ENCODE results near the gene USP34. TPM values are rescaled to one million over a fixed set of nuclear protein-coding genes. Genes with fewer than 3 reads are reported as not detected.

Gene USP34
- total and polyA plus RNA-seq, 9 of the 15 experiments (the other 6 are each of a cell fraction or from before 2014, with no cell fraction given) = 19.8 to 108 (median 67.8) TPM

- TF ChIP-seq HINFP (tag; conservative IDR thresholded peaks at IDR 0.05; ENCODE audit: low read depth) = no peak
- TF ChIP-seq ZNF431 (CRISPR knock-in tag; IDR thresholded peaks at IDR 0.05) = no peak
- TF ChIP-seq E2F8 (IDR thresholded peaks at IDR 0.05; ENCODE audit: low read depth, partially characterized antibody) = no peak
- no peak for TF ChIP-seq ZFP91 (CRISPR knock-in tag; IDR thresholded peaks at IDR 0.05)
- TF ChIP-seq IRF9 (tag; IDR thresholded peaks at IDR 0.05) = no peak
- no peak for TF ChIP-seq ZNF316 (IDR thresholded peaks at IDR 0.05)
- TF ChIP-seq ZFP1 (CRISPR knock-in tag; IDR thresholded peaks at IDR 0.05) = no peak
- TF ChIP-seq NCOR1 (IDR thresholded peaks at IDR 0.05) = no peak
- no peak for TF ChIP-seq CHD4 (IDR thresholded peaks at IDR 0.05; ENCODE audit: insufficient read depth, insufficient replicate concordance, low read depth, low read length, poor library complexity, severe bottlenecking)
- no peak for TF ChIP-seq SMAD4 (CRISPR knock-in tag; conservative IDR thresholded peaks at IDR 0.05)
- peak; percentile 48 for TF ChIP-seq RBFOX2 (IDR thresholded peaks at IDR 0.05; ENCODE audit: low read depth, low read length)
- TF ChIP-seq ZBTB33 (CRISPR knock-in tag; IDR thresholded peaks at IDR 0.05) = no peak
- TF ChIP-seq ZNF134 (CRISPR knock-in tag; conservative IDR thresholded peaks at IDR 0.05) = peak; percentile 65
- no peak for TF ChIP-seq ASH1L (IDR thresholded peaks at IDR 0.05; ENCODE audit: borderline replicate concordance, low read depth, partially characterized antibody)
- TF ChIP-seq ZNF263 (CRISPR knock-in tag; IDR thresholded peaks at IDR 0.05; ENCODE audit: borderline replicate concordance) = no peak
- TF ChIP-seq, protein P1, sequence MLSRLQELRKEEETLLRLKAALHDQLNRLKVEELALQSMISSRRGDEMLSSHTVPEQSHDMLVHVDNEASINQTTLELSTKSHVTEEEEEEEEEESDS (CRISPR knock-in tag; IDR thresholded peaks at IDR 0.05) = no peak
- peak; percentile 13 for TF ChIP-seq ZNF146 (CRISPR knock-in tag; IDR thresholded peaks at IDR 0.05; ENCODE audit: unreplicated experiment)
Measured at GRCh38 chr2:61179701-61180639, 290.9 kb downstream of the USP34 start (continued).

Data from K562 (cell line).